Naive thymus-derived CD8-positive, alpha-beta T cell (primary cell): Measurements from ENCODE around the gene TCF19. TPM values are rescaled to one million over a fixed set of nuclear protein-coding genes. Genes with fewer than 3 reads are reported as not detected.
"Not testable (repeated sequence)": the region's sequence is repeated elsewhere in the genome, so short reads cannot be mapped to it uniquely, and the experiment has no call there.

Experiments
- ATAC-seq, 2 donors: fragments of 150-1000 bp; cut with Tn5 transposase in 1 of 2; sonication (Bioruptor Pico), chemical (Tn5 transposase) in 1 of 2; 1 replicate in 1 of 2; 2 replicates in 1 of 2; pipeline ENCODE4 v1.10.0; 2021; ENCODE audit warnings: mild to moderate bottlenecking in 2 of 2, moderate library complexity in 2 of 2
- POLR2A ChIA-PET: fragments of 350-600 bp; sonication (Branson Sonifier 250); formaldehyde crosslinking; loops from one replicate; lab custom pipeline; 2021; ENCODE audit warnings: antibody characterized with exemption; lab: Charles Lee
- DNase-seq, 10 donors: peaks; one replicate each; pipeline versions ENCODE4 v3.0.0 to v3.0.0-alpha.2; 2020 to 2022
- H3K27ac Mint-ChIP-seq, 10 donors: one replicate each; pipeline ENCODE4 v1.8.0; 2020 to 2022; ENCODE audit warnings: mild to moderate bottlenecking in 10 of 10, mixed read lengths in 10 of 10, moderate library complexity in 4 of 10, inconsistent platforms in 1 of 10
- H3K27me3 Mint-ChIP-seq, 5 donors: one replicate each; pipeline ENCODE4 v1.8.0; 2021 to 2022; ENCODE audit warnings: mixed read lengths in 5 of 5
- H3K36me3 Mint-ChIP-seq, 3 donors: one replicate each; pipeline ENCODE4 v1.8.0; 2020 to 2022; ENCODE audit warnings: mixed read lengths in 3 of 3, mild to moderate bottlenecking in 2 of 3, inconsistent platforms in 1 of 3
- H3K4me1 Mint-ChIP-seq, 4 donors: one replicate each; pipeline ENCODE4 v1.8.0; 2021 to 2022; ENCODE audit warnings: mixed read lengths in 4 of 4
- H3K4me3 Mint-ChIP-seq, 10 donors: one replicate each; pipeline ENCODE4 v1.8.0; 2020 to 2022; ENCODE audit warnings: mild to moderate bottlenecking in 10 of 10, mixed read lengths in 10 of 10, moderate library complexity in 6 of 10, inconsistent platforms in 1 of 10
- H3K9me3 Mint-ChIP-seq, 9 donors: one replicate each; pipeline ENCODE4 v1.8.0; 2020 to 2022; ENCODE audit warnings: mixed read lengths in 9 of 9, mild to moderate bottlenecking in 3 of 9, inconsistent platforms in 1 of 9, moderate library complexity in 1 of 9
- polyA plus RNA-seq, 3 donors: library from polyadenylated mRNA; unstranded; fragments of 300-500 nt; fragmentation: Illumina TruSeq; gene quantifications; one replicate each; pipeline ENCODE4 v1.2.3, GENCODE V29; 2021
- total RNA-seq, 8 experiments: library from RNA in 2 of 8; stranded (reverse) in 2 of 8; gene quantifications; one replicate each; pipeline ENCODE4 v1.2.3 and lab custom pipeline; 2021 to 2026

TCF19 gene
- total and polyA plus RNA-seq, 5 experiments from 2014 or later, result 5.6 to 10.2 (median 9.3) TPM

DNA sequence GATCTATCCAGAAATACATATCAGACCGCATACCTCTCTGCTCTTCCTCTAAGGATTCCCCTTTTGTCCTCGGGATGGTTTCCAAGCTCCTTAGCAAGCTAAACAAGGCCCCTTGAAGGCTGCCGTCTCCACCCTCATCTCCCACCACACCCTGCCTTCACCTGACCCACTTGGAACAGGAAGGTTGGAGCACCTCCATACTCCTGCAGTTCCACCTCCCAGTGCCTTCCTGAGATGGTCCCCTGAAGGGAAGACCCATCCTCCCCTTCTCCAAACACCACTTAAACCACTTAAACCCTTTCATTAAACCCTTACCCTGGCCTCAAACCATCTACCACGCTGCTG, 20.6 kb downstream of the TCF19 start:
- Mint-ChIP-seq H3K27me3 (no peaks in the 10 kb centered on the region), H3K27ac (peak overlapping the region in 2 of 10 donors; percentile 0 to 23), H3K4me3 (peak overlapping the region in 1 of 10 donors; percentile 1), H3K4me1 (peaks cover 2 to 28% (median 21%) of the 10 kb centered on the region in 4 donors), H3K36me3 (no peaks in the 10 kb centered on the region), H3K9me3 (no peaks in the 10 kb centered on the region)
- DNase-seq, result no peak
- POLR2A ChIA-PET, result no interaction called here
- no peak for ATAC-seq

DNA sequence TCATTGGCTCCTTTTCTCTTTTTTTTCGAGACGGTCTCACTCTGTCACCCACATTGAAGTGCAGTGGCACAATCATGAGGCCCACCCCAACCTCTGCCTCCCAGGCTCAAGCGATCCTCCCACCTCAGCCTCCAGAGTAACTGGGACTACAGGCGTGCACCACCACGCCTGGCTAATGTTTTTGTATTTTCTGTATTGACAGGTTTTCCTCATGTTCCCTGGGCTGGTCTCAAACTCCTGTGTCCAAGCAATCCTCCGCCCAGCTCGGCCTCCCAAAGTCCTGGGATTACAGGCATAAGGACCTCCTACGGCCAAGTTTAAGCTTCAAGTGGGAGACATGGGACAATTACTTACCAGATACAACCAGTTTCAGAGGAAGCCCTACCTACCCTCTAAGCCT, 21.5 kb downstream of the TCF19 start:
- no peak for ATAC-seq

DNA sequence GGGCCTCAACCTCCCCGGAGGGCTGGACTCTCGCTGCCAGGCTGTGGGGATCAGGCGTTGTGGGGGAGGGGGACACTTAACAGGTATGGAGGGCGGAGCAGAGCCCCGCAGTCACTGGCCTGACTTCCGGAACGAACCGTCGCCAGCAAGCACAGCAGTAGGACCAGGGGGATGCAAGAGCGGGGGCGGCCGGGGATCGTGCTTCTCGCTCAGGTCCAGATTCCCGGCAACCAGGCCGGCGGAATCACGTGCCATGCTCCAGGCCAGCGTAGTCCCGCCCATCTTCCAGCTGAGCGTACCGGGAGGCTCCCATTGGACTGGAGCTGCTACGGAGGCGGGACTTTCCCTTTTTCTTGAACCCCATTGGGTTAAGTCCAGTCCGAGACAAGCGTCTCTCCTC, 22.1 kb downstream of the TCF19 start:
- Mint-ChIP-seq H3K4me3 (peak overlapping the region; percentile 77 to 91 (median 88)), H3K36me3 (no peaks in the 10 kb centered on the region), H3K27ac (peak overlapping the region; percentile 31 to 90 (median 82)), H3K4me1 (peaks cover 2 to 27% (median 19%) of the 10 kb centered on the region in 4 donors), H3K27me3 (no peaks in the 10 kb centered on the region), H3K9me3 (no peaks in the 10 kb centered on the region)
- POLR2A ChIA-PET, result interaction anchor here (1.0 to 1.1 kb wide), 2 partner anchors 22 to 360 kb away, joined by 3 to 4 read pairs; partner anchors contain the start of genes CCHCR1 and TCF19
- peak; percentile 58 to 83 (median 64) for DNase-seq
- ATAC-seq, result peak; percentile 99

More for the DNA sequence above, 21.5 kb downstream of the TCF19 start:
- Mint-ChIP-seq H3K4me1 (peaks cover 2 to 28% (median 21%) of the 10 kb centered on the region in 4 donors), H3K4me3 (peak overlapping the region in 9 of 10 donors; percentile 77 to 91 (median 88)), H3K9me3 (no peaks in the 10 kb centered on the region), H3K36me3 (no peaks in the 10 kb centered on the region), H3K27ac (peak overlapping the region in 3 of 10 donors; percentile 31 to 68 (median 67)), H3K27me3 (no peaks in the 10 kb centered on the region)
- POLR2A ChIA-PET, result interaction anchor here (0.6 kb wide), 1 partner anchor 186 kb away, joined by 3 read pairs; no protein-coding TSS in a partner anchor
- DNase-seq, result no peak

DNA sequence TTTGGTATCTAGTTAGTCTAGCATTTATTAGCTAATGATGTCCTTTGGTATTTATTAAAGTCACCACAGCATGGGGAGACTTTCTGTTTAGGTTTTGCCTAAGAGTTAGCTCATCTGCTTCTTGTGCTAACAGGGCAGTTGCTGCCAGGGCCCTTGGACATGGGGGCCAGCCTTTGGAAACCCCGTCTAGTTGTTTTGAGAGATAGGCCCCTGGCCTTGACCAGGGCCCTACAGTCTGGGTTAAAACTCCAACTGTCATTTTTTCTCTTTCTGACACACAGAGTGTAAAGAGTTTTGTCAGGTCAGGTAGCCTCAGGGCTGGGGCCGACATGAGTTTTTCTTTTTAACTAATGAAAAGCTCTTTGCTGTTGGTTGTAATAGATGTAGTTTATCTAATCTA, 24.9 kb downstream of the TCF19 start:
- DNase-seq, H3K27ac Mint-ChIP-seq, H3K27me3 Mint-ChIP-seq, H3K9me3 Mint-ChIP-seq, ATAC-seq, POLR2A ChIA-PET, H3K4me3 Mint-ChIP-seq, H3K36me3 Mint-ChIP-seq: not testable (repeated sequence)
- peaks cover 2 to 28% (median 11%) of the 10 kb centered on the region in 4 donors for H3K4me1 Mint-ChIP-seq

DNA sequence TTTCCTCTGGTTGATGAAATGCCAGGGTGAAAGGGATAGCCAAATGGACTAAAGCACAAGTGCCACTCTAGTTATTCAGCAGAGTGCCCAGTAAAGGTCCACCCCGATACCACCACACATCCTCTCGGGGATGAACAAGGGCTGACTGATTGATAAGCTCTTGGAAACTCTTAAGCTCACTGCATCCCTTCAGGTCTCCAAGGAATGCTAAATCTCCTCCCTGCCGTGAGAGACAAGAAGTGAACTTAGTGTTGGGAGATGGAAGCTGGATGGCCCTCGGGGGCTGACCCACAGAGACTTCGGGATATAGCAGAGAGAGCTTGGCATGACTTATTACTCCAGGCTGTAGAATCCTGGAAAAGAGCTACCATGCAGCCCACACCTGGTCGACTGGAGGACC, 25.5 kb downstream of the TCF19 start:
- H3K4me3 Mint-ChIP-seq, H3K27ac Mint-ChIP-seq, H3K27me3 Mint-ChIP-seq, DNase-seq, POLR2A ChIA-PET, H3K9me3 Mint-ChIP-seq, H3K36me3 Mint-ChIP-seq, ATAC-seq: not testable (repeated sequence)
- H3K4me1 Mint-ChIP-seq, result peaks cover 2 to 23% (median 8%) of the 10 kb centered on the region in 4 donors

DNA sequence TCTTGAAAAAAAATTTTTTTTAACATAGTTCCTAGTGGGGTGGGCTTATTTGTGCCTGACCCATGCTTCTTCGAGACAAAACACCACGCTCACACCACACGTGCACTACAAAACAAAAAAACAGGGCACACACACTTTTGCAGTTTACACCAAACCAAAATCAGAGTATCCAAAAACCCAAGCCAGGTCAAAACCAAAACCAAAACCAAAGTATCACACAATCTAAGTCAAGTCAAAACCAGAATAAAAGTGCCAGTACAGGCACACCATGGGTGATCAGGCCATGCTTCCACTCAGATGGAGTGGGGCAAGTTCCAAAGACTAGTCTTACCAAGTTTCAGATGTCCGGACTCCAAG, 27.3 kb downstream of the TCF19 start:
- H3K27ac Mint-ChIP-seq, H3K27me3 Mint-ChIP-seq, H3K36me3 Mint-ChIP-seq, ATAC-seq, DNase-seq, H3K4me3 Mint-ChIP-seq, H3K4me1 Mint-ChIP-seq, H3K9me3 Mint-ChIP-seq, POLR2A ChIA-PET: not testable (repeated sequence)

DNA sequence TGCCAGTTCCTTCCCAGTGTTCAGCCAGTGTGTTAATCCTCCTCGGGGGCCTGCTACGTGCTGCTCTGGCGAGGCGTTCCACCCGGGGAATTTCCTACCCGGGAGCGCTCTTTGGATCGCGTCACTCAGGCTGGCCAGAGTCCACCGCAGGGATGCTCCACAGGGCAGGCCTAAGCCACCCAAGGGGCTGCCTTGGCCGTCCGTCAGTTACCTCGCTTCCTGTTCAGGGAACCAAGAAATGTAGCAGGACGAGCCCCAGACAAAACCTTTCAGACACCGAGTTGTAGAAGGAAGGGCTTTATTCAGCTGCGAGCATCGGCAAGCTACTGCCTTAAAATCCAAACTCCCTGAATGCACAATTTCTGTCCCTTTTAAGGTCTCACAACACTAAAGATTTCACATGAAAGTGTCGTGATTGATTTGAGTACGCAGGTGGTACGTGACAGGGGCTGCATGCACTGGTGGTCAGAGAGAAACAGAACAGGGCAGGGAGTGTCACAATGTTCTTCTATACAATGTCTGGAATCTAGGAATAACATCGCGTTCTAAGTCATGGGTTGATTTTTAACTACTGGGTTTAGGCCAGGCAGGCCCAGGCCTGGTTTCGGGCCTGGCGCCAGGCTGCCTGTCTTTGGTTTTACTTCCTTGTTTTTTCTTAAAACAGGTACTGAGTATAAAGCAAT, 27.8 kb downstream of the TCF19 start:
- Mint-ChIP-seq H3K36me3 (no peaks in the 10 kb centered on the region), H3K4me3 (no peak overlapping the region), H3K4me1 (peaks cover 0 to 8% (median 0%) of the 10 kb centered on the region in 4 donors), H3K9me3 (no peaks in the 10 kb centered on the region), H3K27ac (peak overlapping the region in 2 of 10 donors; percentile 24 to 72), H3K27me3 (no peaks in the 10 kb centered on the region)
- POLR2A ChIA-PET, result no interaction called here
- DNase-seq (no peak), ATAC-seq (no peak)

DNA sequence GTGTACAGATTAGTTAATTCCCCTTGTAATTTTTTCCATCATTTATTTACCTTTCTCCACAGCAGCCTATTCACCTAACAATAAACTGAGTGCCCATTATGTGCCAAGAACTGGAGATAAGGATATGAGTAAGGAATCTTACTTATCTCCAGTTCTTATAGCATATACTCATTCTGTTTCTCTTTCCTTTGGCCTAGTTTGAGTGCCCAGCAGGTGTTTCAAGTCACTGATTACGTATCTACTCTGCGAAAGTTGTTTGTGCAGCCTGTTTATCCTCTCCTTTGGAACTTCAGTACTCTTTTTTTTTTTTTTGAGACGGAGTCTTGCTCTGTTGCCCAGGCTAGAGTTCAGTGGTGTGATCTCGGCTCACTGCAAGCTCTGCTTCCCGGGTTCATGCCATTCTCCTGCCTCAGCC, 29.4 kb downstream of the TCF19 start:
- Mint-ChIP-seq H3K36me3 (no peaks in the 10 kb centered on the region), H3K27me3 (no peaks in the 10 kb centered on the region), H3K4me1 (peaks cover 0 to 9% (median 3%) of the 10 kb centered on the region in 4 donors), H3K27ac (no peak overlapping the region), H3K4me3 (no peak overlapping the region), H3K9me3 (no peaks in the 10 kb centered on the region)
- POLR2A ChIA-PET, result interaction anchor here (0.6 to 0.7 kb wide), 2 partner anchors 8 to 373 kb away, joined by 4 to 5 read pairs; no protein-coding TSS in a partner anchor
- ATAC-seq (no peak), DNase-seq (no peak)

DNA sequence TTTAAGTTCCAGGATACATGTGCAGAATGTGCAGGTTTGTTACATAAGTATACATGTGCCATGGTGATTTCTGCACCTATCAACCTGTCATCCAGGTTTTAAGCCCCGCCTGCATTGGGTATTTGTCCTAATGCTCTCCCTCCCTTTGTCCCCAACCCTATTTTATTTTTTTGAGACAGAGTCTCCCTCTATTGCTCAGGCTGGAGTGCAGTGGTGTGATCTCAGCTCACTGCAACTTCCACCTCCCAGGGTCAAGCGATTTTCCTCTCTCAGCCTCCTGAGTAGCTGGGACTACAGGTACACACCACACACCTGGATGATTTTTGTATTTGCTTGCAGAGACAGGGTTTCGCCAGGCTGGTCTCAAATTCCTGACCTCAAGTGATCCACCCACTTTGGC, 30.8 kb downstream of the TCF19 start:
- ATAC-seq, H3K36me3 Mint-ChIP-seq, H3K9me3 Mint-ChIP-seq, H3K4me3 Mint-ChIP-seq, POLR2A ChIA-PET, DNase-seq, H3K27me3 Mint-ChIP-seq: not testable (repeated sequence)
- H3K4me1 Mint-ChIP-seq, result peaks cover 2 to 15% (median 6%) of the 10 kb centered on the region in 4 donors
- H3K27ac Mint-ChIP-seq, result peak overlapping the region in 1 of 10 donors; percentile 37

DNA sequence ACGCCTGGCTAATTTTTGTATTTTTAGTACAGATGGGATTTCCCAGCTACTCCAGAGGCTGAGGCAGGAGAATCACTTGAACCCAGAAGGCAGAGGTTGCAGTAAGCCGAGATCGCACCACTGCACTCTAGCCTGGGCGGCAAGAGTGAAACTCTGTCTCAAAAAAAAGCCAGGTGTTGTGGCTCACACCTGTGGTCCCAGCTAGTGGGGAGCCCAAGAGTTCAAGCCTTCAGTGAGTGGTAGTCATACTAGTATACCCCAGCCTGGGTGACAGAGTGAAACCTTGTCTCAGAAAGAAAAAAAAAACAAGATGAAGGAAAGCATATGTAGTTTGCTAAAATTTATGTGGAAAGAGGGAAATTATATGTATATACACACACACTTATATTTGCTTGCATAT, 32.1 kb downstream of the TCF19 start:
- POLR2A ChIA-PET, result no interaction called here
- Mint-ChIP-seq H3K27ac (no peak overlapping the region), H3K4me1 (peaks cover 6 to 23% (median 14%) of the 10 kb centered on the region in 4 donors), H3K27me3 (no peaks in the 10 kb centered on the region), H3K9me3 (no peaks in the 10 kb centered on the region), H3K36me3 (peaks cover 0 to 9% (median 0%) of the 10 kb centered on the region in 3 donors), H3K4me3 (no peak overlapping the region)
- ATAC-seq (no peak), DNase-seq (no peak)

DNA sequence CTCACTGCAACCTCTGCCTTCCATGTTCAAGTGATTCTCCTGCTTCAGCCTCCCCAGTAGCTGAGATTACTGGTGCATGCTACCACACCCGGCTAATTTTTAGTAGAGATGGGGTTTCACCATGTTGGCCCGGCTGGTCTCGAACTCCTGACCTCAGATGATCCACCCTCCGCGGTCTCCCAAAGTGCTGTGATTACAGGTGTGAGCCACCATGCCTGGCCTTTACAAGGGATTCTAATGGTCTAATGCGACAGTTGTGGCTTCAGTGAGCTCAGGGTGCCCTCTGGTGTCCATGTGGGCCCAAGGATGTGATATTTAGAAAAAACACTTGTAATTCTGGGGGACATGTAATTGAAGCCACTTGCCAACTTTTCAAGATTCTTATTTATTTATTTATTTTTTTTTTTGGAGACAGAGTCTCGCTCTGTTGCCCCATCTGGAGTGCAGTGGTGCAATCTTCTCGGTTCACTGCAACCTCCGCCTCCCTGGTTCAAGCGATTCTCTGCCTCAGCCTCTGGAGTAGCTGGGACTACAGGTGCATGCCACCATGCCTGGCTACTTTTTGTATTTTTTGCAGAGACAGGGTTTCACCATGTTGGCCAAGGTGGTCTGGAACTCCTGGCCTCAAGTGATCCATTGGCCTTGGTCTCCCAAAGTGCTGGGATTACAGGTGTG, 34.2 kb downstream of the TCF19 start:
- H3K27me3 Mint-ChIP-seq, ATAC-seq, H3K9me3 Mint-ChIP-seq: not testable (repeated sequence)
- Mint-ChIP-seq H3K4me3 (peak overlapping the region in 1 of 10 donors; percentile 66), H3K27ac (peak overlapping the region in 5 of 10 donors; percentile 22 to 66 (median 57)), H3K4me1 (peaks cover 8 to 32% (median 26%) of the 10 kb centered on the region in 4 donors), H3K36me3 (peaks cover 0 to 13% (median 4%) of the 10 kb centered on the region in 3 donors)
- DNase-seq, result peak in 8 of 10 donors; percentile 35 to 77 (median 45)
- POLR2A ChIA-PET, result interaction anchor here (0.6 to 1.2 kb wide), 8 partner anchors 54 to 718 kb away, joined by 3 to 6 read pairs (median 4); partner anchors contain the start of gene PSORS1C2

DNA sequence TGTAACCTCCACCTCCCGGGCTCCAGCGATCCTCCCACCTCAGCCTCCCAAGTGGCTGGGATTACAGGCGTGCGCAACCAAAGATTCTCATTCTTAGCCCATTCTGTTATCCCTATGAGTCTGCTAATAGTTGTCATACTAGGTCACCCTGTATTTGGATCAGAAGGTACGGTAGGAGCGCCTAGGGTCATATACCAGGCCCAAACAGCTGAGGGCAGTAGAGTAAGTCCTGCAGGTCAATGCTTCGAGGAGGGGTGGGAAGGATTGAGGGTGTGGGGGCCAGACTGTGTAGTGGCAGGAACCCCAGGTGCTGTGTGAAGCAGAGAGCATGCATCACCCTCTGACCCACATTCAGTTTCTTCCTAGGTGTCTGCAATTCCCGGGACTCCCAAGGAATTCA, 34.8 kb downstream of the TCF19 start:
- no peaks in the 10 kb centered on the region for H3K9me3 Mint-ChIP-seq
- POLR2A ChIA-PET, result interaction anchor here (1.0 to 1.2 kb wide), 2 partner anchors 55 to 76 kb away, joined by 3 to 6 read pairs; partner anchors contain the start of gene PSORS1C2
- ATAC-seq, result no peak

More for the DNA sequence above, 34.8 kb downstream of the TCF19 start:
- H3K4me1 Mint-ChIP-seq, result peaks cover 10 to 32% (median 27%) of the 10 kb centered on the region in 4 donors
- no peaks in the 10 kb centered on the region for H3K27me3 Mint-ChIP-seq
- H3K27ac Mint-ChIP-seq, result peak overlapping the region in 4 of 10 donors; percentile 2 to 83 (median 74)
- H3K4me3 Mint-ChIP-seq, result peak overlapping the region in 1 of 10 donors; percentile 62
- no peak for DNase-seq
- H3K36me3 Mint-ChIP-seq, result peaks cover 0 to 13% (median 4%) of the 10 kb centered on the region in 3 donors
